NCI-H774 (cell line): Measurements from ENCODE around the gene MZT2B.
"Not testable (repeated sequence)": the region's sequence is repeated elsewhere in the genome, so short reads cannot be mapped to it uniquely, and the experiment has no call there.

Experiments used
- DNase-seq: peaks from one replicate; lab custom pipeline; 2025; lab: John Stamatoyannopoulos, UW

Gene MZT2B

GRCh38 chr2:130219147-130219546 is 37.1 kb downstream of the MZT2B start:
- not testable (repeated sequence) for DNase-seq

- not testable (repeated sequence) for DNase-seq
These were observed 38.4 kb downstream of the MZT2B start for GRCh38 chr2:130220505-130220904.

- DNase-seq = not testable (repeated sequence)
These were observed 40.5 kb downstream of the MZT2B start for GRCh38 chr2:130222523-130222922.

- DNase-seq = not testable (repeated sequence)
These were observed 45.9 kb downstream of the MZT2B start for GRCh38 chr2:130228005-130228404.

GRCh38 chr2:130228467-130229160 is 46.6 kb downstream of the MZT2B start:
- not testable (repeated sequence) for DNase-seq

- DNase-seq = not testable (repeated sequence)
These were observed 47.1 kb downstream of the MZT2B start for GRCh38 chr2:130229161-130229510.

- DNase-seq = not testable (repeated sequence)
These were observed 48.3 kb downstream of the MZT2B start for GRCh38 chr2:130230376-130230775.

- DNase-seq = not testable (repeated sequence)
These were observed 48.8 kb downstream of the MZT2B start for GRCh38 chr2:130230907-130231306.

- DNase-seq = no peak
These were observed 49.6 kb downstream of the MZT2B start for GRCh38 chr2:130231656-130232055.

- DNase-seq = not testable (repeated sequence)
These were observed 51.0 kb downstream of the MZT2B start for GRCh38 chr2:130233066-130233465.

GRCh38 chr2:130239581-130239980 is 57.5 kb downstream of the MZT2B start:
- DNase-seq = not testable (repeated sequence)
